HG03025 (cell line): ENCODE data around the gene ZDHHC22.

ENCODE experiments used
- ATAC-seq: cut with Tn5 transposase; IDR thresholded peaks from one replicate; pipeline ENCODE4 v1.9.1; 2021; ENCODE audit warnings: mild to moderate bottlenecking, moderate library complexity; ENCODE audit not compliant: unreplicated experiment, low FRiP score

The ZDHHC22 gene

DNA sequence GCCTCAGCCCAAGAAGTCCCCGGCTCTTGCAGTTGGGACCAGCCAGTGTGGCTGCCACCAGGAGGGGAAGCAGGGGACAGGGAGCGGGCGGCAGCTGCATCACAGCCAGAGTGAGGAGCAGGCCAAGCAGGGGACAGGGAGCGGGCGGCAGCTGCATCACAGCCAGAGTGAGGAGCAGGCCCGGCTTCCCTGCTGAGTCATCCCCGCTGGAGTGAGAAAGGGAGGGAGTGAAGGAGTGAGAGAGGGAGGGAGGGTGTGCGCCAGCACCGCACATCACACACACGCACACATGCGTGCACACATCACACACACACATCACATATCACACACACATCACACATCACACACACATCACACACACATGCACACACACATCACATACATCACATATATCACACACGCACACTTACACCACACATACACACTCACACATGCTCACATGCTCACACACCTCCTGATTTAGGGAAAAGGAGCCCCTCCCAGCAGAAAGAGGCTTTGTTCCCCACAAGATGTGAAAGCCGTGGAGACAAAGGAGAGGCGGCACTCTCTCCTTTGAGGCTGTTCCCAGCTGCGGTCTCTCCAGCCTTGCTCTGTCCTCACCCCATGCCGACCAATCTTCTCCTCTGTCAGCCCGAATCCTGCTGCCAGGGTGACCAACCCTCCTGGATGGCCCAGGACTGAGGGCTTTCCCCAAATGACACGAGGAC, 16.7 kb upstream of the ZDHHC22 start:
- ATAC-seq: no peak

- no peak for ATAC-seq
These were observed 16.1 kb upstream of the ZDHHC22 start for GRCh38 chr14:77157740-77158139.

DNA sequence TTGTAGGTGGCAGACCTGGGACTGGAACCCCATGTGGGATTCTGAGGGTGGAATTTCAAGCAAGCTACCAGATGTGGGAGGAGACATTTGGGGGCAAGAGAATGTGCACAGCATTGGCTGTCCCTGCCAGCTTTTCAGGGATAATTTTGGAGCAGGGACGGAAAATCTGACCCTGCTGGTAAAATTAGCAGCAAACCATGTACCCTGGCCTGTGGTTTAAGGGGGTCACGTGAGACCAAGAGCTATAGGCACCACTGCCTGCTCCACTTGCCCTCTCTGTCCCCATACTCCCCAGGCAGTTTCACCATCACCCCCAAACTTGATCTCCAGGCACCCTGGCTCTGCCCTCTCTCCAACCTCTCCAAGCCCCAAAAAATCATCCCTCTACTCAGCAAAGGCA, 13.5 kb upstream of the ZDHHC22 start:
- ATAC-seq: no peak

DNA sequence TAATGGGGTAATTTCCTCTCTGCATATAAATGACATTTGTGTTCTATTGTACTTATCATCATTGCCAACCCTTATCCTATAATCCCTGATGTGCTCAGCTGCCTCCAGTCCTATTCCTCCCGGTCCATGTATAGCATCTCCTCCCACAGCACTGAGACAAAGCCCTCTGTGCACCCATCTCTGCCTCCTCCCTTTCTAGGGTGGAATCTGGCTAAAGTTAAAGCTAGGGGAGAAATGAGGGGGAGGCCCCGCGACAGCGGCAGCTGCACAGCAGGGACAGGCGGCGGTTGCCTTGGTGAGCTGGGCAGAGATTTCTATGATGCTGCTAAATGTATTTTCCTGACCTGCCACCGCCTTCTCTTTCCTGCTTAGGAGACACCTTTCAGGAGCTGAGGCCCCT, 12.8 kb upstream of the ZDHHC22 start:
- ATAC-seq: no peak

DNA sequence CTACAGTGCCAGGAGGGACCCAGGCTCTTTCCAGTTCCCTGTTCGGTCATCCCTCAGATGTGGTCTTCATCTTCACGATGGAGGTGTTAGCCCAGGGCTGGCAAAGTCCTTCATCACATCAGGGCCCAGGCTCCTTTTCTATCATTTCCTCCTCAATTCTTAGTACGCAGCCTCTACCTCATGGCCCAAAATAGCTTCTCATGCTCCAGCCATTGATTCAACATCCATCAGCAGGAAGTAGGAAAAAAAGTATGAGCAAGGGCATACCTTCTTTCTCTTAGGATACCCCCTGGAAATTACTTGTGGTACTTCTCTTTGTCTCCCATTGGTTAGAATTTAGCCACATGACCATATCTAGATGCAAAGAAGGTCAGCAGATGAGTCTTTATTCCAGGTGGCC, 12.2 kb upstream of the ZDHHC22 start:
- ATAC-seq: no peak

GRCh38 chr14:77151918-77152588, 10.5 kb upstream of the ZDHHC22 start:
- no peak for ATAC-seq

GRCh38 chr14:77151245-77151644, 9.7 kb upstream of the ZDHHC22 start:
- ATAC-seq: no peak

- no peak for ATAC-seq
These were observed 7.1 kb upstream of the ZDHHC22 start for GRCh38 chr14:77148510-77149231.

GRCh38 chr14:77145975-77146740, 4.6 kb upstream of the ZDHHC22 start:
- ATAC-seq: no peak

DNA sequence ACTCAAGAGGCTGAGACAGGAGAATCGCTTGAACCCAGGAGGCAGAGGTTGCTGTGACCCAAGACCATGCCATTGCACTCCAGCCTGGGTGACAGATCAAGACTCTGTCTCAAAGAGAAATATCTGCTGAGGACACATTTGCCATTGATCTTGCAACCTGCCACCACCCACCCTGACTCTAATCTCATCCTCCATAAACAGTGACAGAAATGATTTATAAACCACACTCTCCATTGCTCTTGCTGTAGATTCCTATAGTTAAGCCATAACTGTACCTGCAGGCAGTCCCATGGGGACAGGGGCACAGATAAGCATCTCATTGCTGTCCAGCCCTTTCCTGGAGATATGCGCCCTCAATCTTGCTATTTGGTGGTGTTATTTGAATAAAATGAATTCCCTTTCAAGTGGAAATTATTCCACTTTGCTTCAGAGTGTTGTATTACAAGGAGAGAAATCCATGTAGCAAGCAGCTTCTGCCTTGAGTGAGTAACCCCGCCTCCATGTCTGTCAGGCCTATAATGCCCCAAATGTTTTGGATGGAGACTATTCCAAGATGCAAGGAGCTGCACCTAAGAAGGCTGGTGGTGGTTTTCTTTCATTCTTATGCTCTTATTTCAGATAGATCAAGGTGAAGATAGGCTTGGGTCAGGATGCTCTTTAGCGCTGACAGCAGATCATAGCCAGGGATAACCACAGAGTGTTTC, 3.0 kb upstream of the ZDHHC22 start:
- no peak for ATAC-seq

- ATAC-seq: no peak
These were observed 1.5 kb upstream of the ZDHHC22 start for GRCh38 chr14:77143071-77143470.

GRCh38 chr14:77142005-77142800, 612 bp upstream of the ZDHHC22 start:
- ATAC-seq: no peak

DNA sequence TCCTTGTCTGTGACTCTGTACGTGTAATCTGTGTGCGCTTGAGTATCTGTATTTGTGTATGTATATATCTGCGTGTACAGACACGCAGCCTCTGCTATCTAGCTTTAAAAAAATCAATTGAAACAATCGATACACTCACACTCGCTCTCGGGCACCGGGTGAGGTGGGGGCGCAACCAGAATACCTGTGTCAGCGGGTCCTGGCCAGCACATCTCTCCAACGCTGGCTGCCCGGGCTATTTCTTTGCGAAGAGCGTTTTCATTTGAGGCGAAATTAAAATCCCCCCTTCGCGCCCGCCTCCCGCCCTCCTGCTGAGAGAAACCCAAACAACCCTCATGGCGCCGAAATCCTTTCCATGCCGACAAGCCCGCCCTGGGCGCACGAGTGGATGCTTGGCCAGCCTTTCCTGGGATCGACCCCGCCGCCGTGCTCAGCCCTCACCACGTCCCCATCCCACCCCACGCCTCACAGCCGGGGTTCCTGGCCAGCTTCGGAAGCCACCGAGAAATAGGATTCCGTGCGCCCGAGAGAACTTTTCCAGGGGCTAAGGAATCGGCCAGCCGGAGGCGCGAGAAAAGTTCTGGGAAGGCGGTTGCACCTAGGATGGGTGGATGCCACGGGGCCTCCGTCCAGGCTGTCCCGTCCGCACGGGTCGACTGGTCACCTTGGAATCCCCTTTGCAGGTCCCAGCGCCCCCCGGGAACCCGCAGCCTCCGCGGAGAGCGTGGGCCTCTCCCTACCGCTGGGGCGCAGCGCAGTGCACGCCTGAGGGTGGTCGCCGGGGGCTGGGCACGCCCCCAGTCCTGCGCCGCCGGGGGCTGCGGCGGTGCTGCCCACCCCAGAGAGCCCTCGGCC, 1.0 kb downstream of the ZDHHC22 start:
- ATAC-seq: no peak

GRCh38 chr14:77139540-77140358, 1.8 kb downstream of the ZDHHC22 start:
- no peak for ATAC-seq

- no peak for ATAC-seq
These were observed 2.6 kb downstream of the ZDHHC22 start for GRCh38 chr14:77139022-77139421.

- no peak for ATAC-seq
These were observed 7.8 kb downstream of the ZDHHC22 start for GRCh38 chr14:77133720-77134338.

GRCh38 chr14:77131871-77132486, 9.6 kb downstream of the ZDHHC22 start:
- no peak for ATAC-seq
